Cerebellar cortex (tissue), 1 donor: ENCODE results near the gene ZFP92.
"Not testable (repeated sequence)": the region's sequence is repeated elsewhere in the genome, so short reads cannot be mapped to it uniquely, and the experiment has no call there.

Experiments
- DNase-seq: peaks from one replicate; pipeline ENCODE4 v3.0.0-alpha.2; 2015; ENCODE audit warnings: low spot score

ZFP92 gene, protein sequence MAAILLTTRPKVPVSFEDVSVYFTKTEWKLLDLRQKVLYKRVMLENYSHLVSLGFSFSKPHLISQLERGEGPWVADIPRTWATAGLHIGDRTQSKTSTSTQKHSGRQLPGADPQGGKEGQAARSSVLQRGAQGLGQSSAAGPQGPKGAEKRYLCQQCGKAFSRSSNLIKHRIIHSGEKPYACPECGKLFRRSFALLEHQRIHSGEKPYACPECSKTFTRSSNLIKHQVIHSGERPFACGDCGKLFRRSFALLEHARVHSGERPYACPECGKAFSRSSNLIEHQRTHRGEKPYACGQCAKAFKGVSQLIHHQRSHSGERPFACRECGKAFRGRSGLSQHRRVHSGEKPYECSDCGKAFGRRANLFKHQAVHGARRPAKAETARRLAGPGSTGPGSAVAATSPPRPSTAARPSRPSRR

DNA sequence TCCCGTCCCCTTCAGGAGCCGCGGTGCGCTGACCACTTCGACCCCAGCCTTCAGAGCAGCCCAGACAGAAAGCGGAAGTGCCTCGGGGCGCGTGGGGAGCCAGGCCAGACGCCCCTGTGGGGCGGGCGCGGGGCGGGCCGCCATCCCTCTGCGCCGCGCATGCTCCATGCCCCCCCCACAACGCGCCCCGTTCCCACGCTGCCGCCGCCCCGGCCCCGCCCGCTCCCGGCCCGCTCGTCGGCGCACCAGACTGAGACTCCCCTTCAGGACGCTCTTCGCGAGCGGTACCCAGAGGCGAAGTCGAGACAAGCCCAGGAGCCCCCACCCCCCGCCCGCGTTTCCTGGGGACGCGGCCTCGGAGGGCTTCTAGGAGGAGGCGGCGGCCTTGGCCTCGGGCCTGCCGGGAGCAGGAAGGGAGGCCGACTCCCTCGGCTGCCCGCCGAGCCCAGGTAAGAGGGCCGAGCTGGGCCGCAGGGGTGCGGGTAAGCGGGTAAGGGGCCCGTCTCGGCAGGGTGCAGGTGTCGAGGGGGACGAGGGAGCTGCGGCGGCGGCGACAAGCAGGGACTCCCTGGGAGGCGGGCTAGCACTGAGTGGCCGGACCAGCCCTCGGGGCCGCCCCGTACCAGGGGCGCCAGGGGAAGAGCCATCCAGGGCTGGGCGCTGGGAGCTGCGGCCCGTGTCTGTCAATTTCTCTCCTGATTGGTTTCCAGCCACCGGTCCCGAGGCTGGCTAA lies at the start of gene ZFP92:
Gene ZFP92, plus strand, starts transcription at position 218 of the 733 bp plus-strand sequence. CDS start 6,851 bp downstream, outside the sequence.
- DNase-seq, result peak; percentile 5

- DNase-seq, result no peak
Measured at GRCh38 chrX:153361781-153362397, 49.4 kb upstream of the ZFP92 start.

GRCh38 chrX:153365670-153366069 lies 45.6 kb upstream of the ZFP92 start:
- no peak for DNase-seq

- DNase-seq, result no peak
Measured at GRCh38 chrX:153366119-153366518, 45.2 kb upstream of the ZFP92 start.

- no peak for DNase-seq
Measured at GRCh38 chrX:153366878-153367538, 44.3 kb upstream of the ZFP92 start.

DNA sequence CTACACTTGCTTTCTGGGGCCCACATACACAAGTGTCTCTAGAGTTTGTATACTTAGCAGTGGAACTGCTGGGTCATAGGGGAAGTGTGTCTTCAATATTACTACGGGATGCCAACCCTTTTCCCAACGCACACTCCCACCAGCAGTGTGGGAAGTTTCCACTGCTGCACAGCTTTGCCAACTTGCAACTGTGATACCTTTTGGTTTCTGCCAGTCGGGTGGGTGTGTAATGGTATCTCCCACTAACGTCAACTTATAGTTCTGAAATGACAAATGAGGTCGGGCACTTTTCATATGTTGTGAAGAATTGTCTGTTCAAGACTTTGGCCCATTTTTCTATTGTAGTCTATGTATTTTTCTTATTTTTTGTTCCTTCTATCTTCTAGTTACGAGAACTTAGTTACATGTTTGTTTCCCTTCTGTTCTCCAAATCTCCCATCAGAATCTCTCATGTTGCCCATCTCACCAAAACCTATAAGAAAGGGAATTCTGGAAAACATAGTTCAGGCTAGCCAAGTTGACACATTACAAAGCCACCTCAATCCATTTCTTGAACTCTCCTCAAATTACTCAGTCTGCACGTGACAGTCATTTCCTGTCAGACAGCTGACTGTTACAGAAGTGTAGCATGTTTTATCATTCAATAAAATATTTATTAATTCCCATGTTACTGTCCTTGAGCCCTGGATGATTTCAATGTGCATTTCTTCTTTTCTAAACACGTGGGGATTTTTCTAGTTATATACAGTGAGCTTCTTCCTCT lies 40.8 kb upstream of the ZFP92 start:
- DNase-seq, result no peak

- DNase-seq, result no peak
Measured at GRCh38 chrX:153371256-153371655, 40.0 kb upstream of the ZFP92 start.

DNA sequence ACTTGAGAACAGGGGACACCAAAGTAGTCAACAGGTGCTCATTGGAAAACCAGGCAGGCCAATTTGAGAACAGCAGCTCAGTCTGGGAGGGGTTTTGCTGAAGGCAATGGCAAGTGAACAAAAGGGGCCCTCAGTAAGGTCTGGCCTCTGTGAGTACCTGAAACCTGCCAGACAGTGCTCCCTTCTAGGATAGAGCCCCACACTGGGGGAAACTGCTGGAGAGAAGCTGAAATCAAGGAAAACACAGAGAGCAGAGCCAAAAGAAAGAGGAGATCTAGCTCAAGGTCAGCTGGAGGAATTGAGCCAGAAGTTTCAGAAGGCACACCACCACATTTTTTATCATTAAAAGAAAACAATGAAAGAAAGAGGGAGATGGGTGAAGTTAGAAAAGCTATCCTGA lies 38.3 kb upstream of the ZFP92 start:
- no peak for DNase-seq

DNA sequence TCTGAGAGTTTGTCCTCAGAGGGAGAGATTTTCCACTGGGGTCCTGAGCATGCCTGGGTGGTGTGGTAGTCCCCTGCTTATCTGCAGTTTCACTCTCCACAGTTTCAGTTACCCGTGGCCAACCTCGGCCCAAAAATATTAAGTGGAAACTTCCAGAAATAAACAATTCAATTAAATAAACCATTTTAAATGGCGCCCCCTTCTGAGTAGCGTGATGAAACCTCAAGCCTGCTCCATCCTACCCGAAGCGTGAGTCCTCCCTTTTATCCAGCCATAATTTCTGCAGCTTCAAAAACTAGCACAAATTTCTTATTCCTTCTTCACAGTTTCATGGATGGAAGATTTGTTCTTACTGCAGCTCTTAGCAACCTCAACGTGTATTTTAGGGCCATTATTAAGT lies 36.8 kb upstream of the ZFP92 start:
- DNase-seq, result no peak

DNA sequence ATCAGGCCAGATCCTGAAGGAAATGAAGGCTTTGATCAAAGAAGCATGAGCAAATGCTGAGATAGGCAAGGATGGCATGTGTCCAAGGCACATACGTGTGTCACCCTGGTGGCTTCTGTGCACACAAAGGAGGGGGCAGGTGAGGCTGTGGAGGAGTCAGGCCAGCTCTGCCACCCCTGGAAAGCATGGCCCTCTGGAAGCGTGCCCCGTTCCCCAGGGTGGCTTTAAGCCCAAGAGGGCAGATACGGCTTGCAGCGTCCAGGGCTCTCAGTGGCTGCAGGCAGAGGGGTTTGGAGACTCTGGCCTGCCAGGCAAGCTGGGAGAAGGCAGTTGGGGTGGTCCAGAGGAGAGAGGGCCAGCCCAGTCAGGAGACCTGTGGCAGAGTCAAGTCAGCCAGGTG lies 35.7 kb upstream of the ZFP92 start:
- no peak for DNase-seq

- no peak for DNase-seq
Measured at GRCh38 chrX:153377727-153378126, 33.5 kb upstream of the ZFP92 start.

GRCh38 chrX:153378607-153379006 lies 32.7 kb upstream of the ZFP92 start:
- DNase-seq, result no peak

GRCh38 chrX:153379508-153379907 lies 31.8 kb upstream of the ZFP92 start:
- no peak for DNase-seq

DNA sequence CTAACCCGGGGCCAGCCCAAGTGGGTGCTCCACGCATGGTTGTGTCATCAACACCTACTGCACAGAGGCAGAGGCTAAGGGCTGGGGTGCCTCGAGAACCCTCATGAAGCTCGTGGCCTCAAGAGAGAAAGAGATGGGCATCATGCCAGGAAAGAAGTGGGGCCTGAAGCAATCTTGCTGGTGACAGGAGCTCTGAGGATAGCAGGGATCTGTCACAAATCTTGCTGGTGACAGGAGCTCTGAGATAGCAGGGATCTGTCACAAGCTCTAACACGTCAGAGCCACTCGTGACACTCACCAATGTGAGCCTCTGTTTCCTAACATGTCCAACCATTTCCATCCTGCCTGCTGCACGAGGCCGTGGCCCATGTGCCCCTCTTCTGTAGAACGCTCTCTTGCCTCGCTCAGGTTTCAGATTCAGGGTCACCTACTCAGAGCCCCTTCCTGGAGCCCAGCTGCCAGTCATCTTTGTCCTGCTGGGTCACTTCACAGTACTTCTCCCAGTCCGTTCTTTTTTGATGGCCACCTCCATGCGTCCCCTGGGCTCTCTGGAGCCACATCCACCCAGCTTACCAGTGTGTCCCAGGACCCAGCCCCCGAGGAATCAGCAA lies 31.2 kb upstream of the ZFP92 start:
- no peak for DNase-seq

- no peak for DNase-seq
Measured at GRCh38 chrX:153380691-153381090, 30.6 kb upstream of the ZFP92 start.

GRCh38 chrX:153381684-153382532 lies 29.4 kb upstream of the ZFP92 start:
- peak; percentile 39 for DNase-seq

GRCh38 chrX:153382563-153383482 lies 28.4 kb upstream of the ZFP92 start:
- no peak for DNase-seq

DNA sequence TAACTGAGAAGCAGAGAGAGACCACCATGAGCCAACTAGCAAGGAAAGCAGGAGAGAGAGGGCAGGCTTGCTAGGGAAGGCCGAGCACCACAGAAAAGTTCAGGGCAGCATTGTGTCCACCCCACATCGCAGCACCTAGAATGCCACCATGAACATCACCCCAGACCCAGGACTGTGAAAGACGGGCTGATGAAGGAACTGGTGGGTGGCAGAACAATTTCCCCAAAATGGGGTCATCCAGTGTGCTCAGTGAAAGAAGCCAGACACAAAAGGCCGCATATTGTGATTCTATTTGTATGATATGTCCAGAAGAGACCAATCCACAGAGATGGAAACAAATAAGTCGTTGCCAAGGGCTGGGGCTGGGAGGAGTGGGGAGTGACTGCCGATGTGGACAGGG lies 26.9 kb upstream of the ZFP92 start:
- DNase-seq, result no peak

DNA sequence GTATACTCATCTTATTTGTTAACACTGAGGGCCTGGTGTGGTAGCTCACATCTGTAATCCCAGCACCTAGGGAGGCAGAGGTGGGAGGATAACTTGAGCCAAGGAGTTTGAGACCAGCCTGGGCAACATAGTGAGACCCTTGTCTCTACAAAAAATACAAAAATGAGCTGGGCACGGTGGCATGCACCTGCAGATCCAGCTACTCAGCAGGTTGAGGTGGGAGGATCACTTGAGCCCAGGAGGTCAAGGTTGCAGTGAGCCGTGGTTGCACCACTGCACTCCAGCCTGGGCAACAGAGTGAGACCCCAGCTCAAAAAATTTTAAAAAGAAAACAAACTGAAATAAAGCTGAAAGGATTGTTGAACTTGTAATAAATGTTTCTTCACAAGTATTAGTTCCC lies 26.3 kb upstream of the ZFP92 start:
- not testable (repeated sequence) for DNase-seq
